Middle frontal gyrus (tissue), 1 donor: Measurements from ENCODE around the gene CLTB.
"Not testable (repeated sequence)": the region's sequence is repeated elsewhere in the genome, so short reads cannot be mapped to it uniquely, and the experiment has no call there.

Source experiments
- DNase-seq: peaks from one replicate; pipeline ENCODE4 v3.0.0-alpha.2; 2015; ENCODE audit warnings: low spot score; ENCODE audit errors: extremely low spot score

Gene CLTB, protein sequence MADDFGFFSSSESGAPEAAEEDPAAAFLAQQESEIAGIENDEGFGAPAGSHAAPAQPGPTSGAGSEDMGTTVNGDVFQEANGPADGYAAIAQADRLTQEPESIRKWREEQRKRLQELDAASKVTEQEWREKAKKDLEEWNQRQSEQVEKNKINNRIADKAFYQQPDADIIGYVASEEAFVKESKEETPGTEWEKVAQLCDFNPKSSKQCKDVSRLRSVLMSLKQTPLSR

DNA sequence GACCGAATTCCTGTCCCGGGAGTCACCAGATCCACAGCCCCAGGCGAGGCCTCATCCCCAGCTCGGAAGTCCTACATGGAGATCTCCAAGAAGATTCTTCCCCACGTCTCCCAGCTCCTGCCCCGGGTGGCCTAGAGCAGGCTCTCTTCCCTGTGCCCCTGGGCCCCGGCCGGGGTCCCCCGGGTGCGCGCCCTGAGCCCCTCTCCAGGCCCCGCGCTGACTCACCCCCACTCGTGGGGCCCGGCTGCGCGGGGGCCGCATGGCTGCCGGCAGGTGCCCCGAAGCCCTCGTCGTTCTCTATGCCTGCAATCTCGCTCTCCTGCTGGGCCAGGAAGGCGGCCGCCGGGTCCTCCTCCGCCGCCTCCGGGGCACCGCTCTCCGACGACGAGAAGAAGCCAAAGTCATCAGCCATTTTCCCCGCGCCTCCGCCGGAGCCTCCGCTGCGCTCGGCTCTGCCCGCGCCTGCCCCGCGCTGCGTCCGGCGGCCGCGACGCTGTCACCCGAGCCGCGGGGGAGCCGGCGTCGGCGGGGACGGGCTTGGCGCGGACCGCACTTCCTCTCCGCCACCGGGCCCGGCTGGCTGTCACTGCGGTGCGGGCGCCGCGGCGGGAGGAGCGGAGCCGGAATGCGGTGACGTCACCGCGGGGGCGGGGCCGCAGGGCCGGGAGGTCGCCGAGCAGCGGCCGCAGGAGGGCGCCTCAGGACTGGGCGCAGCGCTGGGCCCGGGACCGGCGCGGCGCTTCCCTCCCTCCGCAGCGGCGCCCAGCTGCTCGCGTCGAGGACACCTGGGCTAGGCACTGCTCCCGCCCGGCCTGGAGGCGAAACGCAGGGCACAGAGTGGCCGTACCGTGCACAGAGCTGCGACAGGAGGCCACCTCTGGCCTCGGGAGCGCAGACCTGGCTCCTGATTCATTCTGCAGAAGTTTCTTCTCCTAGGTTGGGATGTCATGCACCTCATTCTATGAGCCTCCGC lies at the start of gene CLTB:
Gene CLTB (minus strand): TSS at position 588 of the 973 bp plus-strand sequence. CDS start 176 bp downstream, at position 412.
- peak; percentile 82 for DNase-seq

DNA sequence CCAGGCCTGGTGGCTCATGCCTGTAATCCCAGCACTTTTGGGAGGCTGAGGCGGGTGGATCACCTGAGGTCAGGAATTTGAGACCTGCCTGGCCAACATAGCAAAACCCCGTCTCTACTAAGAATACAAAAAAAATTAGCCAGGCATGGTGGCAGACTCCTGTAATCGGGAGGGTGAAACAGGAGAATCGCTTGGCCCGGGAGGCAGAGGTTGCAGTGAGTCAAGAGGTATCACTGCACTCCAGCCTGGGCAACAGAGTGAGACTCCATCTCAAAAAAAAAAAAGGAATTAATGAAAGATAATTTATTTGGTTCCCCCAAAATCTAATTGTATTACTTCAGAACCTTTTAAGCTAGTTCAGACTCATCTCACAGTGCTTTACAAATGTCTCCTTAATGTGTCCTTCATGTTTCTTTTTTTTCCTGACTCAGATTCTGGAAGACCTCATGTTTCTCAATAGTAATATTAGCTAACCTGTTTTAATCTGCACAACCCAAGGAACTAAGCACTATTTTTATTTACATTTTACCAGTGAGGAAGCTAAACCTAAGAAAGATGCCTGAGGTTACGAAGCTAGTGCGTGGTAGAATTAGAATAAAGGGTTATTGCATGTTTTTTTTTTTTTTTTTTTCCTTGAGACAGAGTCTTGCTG lies 46.9 kb upstream of the CLTB start:
- DNase-seq: no peak

- no peak for DNase-seq
Observed at GRCh38 chr5:176461349-176461748, 45.0 kb upstream of the CLTB start.

DNA sequence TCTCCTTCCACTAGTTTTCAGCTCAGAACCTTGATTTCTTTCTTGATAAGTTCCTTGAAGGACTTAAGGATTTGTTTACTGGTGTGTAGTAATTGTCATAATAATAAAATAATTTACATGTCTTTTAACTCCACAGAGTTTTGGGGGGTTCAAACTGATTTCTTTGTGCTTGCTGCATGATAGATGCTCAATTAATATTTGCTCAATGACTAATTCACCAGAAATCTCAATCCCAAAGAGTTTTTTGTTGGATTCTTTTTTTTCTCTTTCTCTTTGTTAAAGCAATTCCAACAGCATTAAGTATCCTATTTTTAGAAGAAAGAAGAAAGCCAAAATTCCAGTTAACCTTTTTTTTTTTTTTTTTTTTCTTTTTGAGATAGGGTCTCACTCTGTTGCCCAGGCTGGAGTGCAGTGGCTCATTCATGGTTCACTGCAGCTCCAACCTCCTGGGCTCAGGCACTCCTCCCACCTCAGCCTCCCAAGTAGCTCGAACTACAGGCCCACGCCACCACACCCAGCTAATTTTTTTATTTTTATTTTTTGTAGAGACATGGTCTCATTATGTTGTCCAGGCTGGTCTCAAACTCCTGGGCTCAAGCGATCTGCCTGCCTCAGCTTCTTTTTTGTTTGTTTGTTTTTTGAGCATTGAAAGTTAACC lies 42.7 kb upstream of the CLTB start:
- DNase-seq: no peak

- DNase-seq: no peak
Observed at GRCh38 chr5:176454724-176455394, 38.5 kb upstream of the CLTB start.

DNA sequence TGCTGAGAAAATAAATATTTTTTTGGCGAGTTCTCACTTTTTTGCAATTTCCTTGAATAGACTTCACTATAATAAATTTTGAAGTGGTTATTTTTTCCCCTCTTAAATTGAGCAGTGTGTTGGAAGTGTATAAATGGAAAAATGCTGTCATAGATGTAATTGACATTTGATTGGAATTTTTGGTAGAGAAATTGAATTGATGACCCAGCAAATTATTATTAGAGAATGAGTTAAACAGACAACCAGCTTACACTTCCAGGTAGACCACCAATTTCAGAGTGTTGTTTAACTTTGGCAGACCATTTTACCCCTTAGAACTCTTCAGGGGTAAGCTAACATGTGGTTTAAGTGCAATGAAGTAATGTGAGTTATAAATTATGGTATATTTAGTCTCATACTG lies 33.7 kb upstream of the CLTB start:
- no peak for DNase-seq

- peak; percentile 90 for DNase-seq
Observed at GRCh38 chr5:176447978-176448608, 31.8 kb upstream of the CLTB start, which contains the start of gene FAF2. Gene FAF2 (plus strand): TSS chr5:176448385. CDS start chr5:176448408, 23 bp downstream.

DNA sequence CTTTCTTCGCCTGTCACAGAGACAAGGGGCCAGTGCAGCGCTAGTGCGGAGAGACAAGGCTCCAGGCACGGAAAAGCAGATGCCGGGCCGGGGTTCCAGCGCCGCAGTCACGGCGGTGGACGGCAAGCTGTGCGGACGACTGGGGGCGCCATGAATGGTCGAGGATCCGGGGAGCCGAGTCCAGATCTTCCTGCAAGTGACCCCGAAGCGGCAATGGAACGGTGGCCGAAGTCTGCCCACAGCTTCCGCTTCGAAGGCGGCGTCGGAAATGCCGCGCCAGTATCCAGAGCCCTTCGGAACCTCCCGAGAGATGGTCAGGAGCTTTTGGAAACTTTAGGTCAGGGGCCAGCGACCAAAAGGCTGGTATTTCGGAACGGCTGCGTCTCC lies 31.2 kb upstream of the CLTB start:
- DNase-seq: no peak

GRCh38 chr5:176446884-176447590 lies 30.7 kb upstream of the CLTB start:
- DNase-seq: no peak

DNA sequence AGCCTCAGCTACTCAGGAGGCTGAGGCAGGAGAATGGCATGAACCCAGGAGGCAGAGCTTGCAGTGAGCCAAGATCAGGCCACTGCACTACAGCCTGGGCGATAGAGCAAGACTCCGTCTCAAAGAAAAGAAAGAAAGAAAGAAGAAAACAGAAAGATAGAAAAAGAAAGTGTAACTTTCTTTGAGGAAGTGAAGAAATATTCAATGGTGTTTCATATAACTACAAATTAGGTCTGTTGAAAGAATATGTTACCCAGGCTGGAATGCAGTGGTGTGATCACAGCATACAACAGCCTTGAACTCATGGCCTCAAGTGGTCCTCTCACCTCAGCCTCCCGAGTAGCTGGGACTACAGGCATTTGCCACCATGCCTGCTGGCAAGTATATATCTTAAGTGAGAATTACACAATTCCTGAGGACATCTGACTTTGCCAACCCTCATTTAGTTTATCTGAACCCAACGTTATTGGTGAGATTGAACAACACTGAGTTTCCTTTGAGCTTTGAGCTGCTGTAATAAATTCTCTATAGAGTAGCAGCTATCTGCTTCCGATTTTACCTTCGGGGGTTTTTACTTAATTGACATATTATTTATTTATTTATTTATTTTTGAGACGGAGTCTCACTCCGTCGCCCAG lies 29.8 kb upstream of the CLTB start:
- DNase-seq: no peak

DNA sequence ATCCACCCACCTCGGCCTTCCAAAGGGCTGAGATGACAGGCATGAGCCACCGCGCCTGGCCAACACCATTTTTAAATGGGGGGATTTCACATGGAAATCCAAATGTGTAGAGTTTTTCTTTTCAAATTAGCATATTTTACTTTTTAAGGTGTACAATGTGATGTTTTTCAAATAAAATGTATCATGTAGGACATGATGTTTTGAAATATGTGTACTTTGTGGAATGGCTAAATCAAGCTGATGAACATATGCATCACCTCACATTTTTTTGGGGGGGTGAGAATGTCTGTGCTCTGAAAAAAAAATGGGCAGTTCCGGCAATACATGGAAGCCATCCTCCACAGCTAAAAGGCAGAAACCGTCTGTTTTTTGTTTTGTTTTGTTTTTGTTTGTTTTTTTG lies 28.4 kb upstream of the CLTB start:
- DNase-seq: no peak

- DNase-seq: not testable (repeated sequence)
Observed at GRCh38 chr5:176442911-176443310, 26.6 kb upstream of the CLTB start.

DNA sequence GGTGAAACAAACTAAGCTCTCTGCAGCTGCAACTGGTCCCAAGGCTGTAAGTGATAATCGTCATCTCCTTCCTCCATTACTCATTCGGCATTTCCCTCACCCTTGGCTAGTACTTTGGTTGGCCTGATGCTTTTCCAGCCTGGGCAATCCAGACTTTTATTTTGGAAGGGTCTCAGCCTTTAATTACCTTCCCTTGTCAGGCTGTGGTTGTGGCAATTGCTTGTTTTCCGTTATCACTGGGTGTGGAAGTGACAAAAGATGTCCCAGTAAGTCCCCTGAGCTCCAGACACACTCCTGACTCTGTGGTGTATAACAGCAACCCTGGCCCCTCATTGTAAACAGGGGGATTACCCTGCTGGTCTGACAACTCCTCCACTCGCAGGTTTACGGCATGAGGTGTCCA lies 25.6 kb upstream of the CLTB start:
- DNase-seq: no peak

DNA sequence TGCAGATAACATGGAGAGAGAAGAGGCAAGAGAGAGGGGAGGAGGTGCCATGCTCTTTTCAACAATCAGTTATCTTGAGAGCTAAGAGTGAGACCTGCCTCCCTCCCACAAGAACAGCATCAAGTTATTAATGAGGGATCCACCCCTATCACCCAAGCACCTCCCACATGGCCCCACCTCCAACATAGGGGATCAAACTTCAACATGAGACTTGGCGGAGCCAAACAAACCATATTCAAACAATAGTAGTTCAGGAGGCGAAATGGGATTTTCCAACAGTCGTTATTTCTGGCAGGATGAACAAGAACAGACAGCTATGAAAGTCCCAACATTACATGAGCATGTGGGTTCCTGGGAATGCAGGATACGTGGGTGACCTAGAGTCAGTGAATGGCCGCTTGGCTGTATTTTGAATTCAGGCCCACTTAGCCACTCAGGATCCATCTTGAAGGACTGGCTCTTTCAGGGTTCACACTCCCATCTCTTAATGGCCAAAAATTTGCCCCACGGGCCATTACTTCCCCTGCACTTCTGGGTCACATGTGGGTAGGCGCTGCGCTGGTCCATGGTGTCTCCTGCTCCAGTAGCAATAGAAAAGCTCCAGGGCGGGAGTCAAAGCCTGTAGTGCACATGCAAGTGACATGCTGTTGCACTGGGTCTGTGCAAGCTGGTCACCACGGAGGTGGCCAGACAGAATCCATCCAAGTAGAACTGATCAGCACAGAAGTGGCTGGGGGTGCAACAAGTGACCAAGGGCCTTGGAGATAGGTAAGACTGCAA lies 24.8 kb upstream of the CLTB start:
- no peak for DNase-seq

DNA sequence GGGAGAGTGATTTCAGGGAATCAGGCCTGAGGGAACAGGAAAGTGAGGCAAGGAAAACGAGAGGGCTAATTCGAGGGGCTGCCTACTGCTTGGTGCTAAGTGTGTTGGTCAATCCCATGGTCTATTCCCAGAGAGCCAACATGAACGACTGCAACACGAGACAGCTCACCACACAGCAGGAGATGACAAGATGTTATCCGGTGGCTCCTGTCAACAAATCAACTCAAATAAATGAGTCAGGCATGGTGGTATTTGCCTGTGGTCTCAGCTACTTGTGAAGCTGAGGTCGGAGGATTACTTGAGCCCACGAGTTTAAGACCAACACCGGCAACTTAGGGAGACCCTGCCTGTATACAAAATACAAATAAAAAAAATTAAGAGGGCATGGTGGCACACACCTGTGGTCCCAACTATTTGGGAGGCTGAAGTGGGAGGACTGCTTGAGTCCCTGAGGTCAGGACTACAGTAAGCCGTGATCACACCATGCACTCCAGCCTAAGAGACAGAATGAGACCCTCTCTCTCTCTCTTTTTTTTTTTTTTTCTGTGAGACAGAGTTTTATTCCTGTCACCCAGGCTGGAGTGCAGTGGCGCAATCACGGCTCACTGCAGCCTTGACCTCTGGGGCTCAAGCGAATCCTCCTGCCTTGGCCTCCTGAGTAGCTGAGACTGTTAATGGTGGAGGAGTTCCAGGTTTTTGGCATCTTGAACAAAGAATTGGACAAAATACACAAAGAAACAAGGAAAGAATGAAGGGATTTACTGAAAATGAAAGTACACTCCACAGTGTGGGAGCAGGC lies 22.8 kb upstream of the CLTB start:
- no peak for DNase-seq

- DNase-seq: no peak
Observed at GRCh38 chr5:176436656-176437055, 20.3 kb upstream of the CLTB start.

GRCh38 chr5:176432707-176433106 lies 16.4 kb upstream of the CLTB start:
- DNase-seq: no peak

DNA sequence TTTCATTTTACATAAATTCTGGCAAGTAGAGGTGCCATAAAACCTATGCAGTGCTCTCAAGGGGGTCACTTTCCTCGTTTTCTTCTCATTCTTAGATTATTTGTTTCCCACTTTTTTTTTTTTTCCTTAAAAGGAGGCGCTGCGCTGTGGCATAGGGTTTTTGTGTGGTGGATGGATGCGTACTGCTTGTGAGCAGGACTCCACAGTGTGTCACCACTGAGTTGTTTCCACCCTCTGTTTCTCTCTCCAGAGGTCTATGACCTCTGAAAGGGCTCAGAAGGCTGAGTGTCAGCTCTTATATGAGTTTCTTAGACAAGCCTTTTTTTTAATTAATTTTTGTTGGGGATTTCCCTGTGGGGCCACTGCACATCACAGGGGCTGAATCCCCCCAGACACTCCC lies 13.6 kb upstream of the CLTB start:
- no peak for DNase-seq
